Breast epithelium (tissue), 4 donors: ENCODE data around the gene BCAS3. TPM values are rescaled to one million over a fixed set of nuclear protein-coding genes. Genes with fewer than 3 reads are reported as not detected.
"Not testable (repeated sequence)": the region's sequence is repeated elsewhere in the genome, so short reads cannot be mapped to it uniquely, and the experiment has no call there.

Experiments used
- DNase-seq, 2 donors: peaks; one replicate each; pipeline ENCODE4 v3.0.0-alpha.2; 2019; ENCODE audit warnings: low spot score in 2 of 2
- H3K27ac ChIP-seq, 2 donors: fragments of 200-600 bp; sonication (generic) in 1 of 2; one replicate each; pipeline ENCODE4 v1.5.1; 2016 to 2019; ENCODE audit warnings: mild to moderate bottlenecking in 1 of 2
- H3K27me3 ChIP-seq, 2 donors: fragments of 200-600 bp; sonication (generic) in 1 of 2; one replicate each; pipeline versions ENCODE4 v1.5.1 to v1.6.0; 2017 to 2019; ENCODE audit warnings: control low read depth in 1 of 2, mild to moderate bottlenecking in 1 of 2
- H3K36me3 ChIP-seq: fragments of 200-600 bp; one replicate; pipeline ENCODE4 v1.5.1; 2019
- H3K4me1 ChIP-seq, 2 donors: fragments of 200-600 bp; sonication (generic); one replicate each; pipeline ENCODE4 v1.5.1; 2016 to 2019; ENCODE audit warnings: control low read depth in 1 of 2
- H3K4me3 ChIP-seq, 3 donors: fragments of 200-600 bp; sonication (generic); 1 replicate in 2 of 3; 2 replicates in 1 of 3; pipeline ENCODE4 v1.5.1; 2016 to 2019; ENCODE audit warnings: mild to moderate bottlenecking in 3 of 3, moderate library complexity in 2 of 3
- H3K9me3 ChIP-seq, 2 donors: fragments of 200-600 bp; sonication (generic) in 1 of 2; one replicate each; pipeline ENCODE4 v1.5.1; 2016 to 2019; ENCODE audit warnings: control low read depth in 1 of 2
- POLR2A ChIP-seq: fragments of 450-650 bp; IDR thresholded peaks from one replicate; pipeline ENCODE4 v1.6.1; 2016; ENCODE audit warnings: antibody characterized with exemption, mild to moderate bottlenecking, moderate library complexity
- POLR2AphosphoS5 ChIP-seq, 3 donors: sonication (generic); formaldehyde crosslinking; IDR thresholded peaks; one replicate each; pipeline ENCODE4 v1.6.1; 2017; ENCODE audit warnings: antibody characterized with exemption in 3 of 3
- intact Hi-C: fragments of 100-400 bp; cut with DNase I; formaldehyde crosslinking; loops from one replicate; pipeline ENCODE4 v1.15.1; 2023; ENCODE audit warnings: low total_unique reads
- total RNA-seq, 3 donors: library from RNA; depleted of rRNA; stranded (reverse); fragments of >200 nt; gene quantifications; one replicate each; pipeline ENCODE4 v1.1.0, GENCODE V29; 2016
- TF ChIP-seq, protein P1 (sequence below), 3 donors: fragments of 450-650 bp; IDR thresholded peaks; one replicate each; pipeline ENCODE4 v1.5.1; 2016 to 2017; ENCODE audit warnings: antibody characterized with exemption in 3 of 3, mild to moderate bottlenecking in 3 of 3, moderate library complexity in 3 of 3

The BCAS3 gene
- total RNA-seq, 3 donors from 2014 or later = 30.8 to 47.9 (median 31.2) TPM

DNA sequence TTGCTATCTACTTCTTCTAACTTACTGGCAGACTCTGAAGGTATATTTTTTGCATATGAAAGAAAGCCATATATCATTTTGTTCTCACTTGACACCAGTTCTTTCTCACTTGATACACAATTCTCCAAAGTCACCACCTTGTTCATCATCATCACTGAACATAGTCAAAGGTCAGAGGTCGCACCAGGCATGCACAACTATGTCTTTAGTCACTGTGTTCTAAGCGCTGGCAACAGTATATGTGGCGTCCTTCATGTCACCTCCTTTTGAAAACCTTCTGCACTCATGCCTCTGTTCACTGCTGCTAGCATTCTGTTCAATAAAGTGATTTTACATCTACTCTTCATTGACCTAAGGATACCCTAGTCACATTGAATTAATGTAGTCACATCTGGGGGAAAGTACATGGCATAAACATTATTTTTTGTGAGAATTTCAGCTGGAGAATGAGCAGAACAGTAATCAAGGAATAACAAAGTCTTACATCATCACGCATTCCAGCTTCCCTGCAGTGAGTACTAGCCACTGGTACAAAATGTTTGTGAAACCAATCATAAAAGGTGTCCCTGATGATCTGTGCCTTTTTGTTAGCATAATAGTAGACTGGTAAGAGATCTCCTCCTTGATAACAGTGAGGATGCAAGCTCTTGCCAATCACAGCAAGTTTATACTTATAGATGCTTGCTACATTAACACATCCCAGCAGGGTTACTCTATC lies 754.1 kb downstream of the BCAS3 start:
- Histone ChIP-seq H3K27ac (no peak overlapping the region), H3K36me3 (no peaks in the 10 kb centered on the region), H3K9me3 (peaks cover 0 to 15% of the 10 kb centered on the region in 2 donors), H3K4me1 (no peaks in the 10 kb centered on the region), H3K4me3 (no peak overlapping the region), H3K27me3 (no peaks in the 10 kb centered on the region)
- DNase-seq = no peak
- no peak for TF ChIP-seq POLR2AphosphoS5 (IDR thresholded peaks at IDR 0.05)
- TF ChIP-seq, protein P1, sequence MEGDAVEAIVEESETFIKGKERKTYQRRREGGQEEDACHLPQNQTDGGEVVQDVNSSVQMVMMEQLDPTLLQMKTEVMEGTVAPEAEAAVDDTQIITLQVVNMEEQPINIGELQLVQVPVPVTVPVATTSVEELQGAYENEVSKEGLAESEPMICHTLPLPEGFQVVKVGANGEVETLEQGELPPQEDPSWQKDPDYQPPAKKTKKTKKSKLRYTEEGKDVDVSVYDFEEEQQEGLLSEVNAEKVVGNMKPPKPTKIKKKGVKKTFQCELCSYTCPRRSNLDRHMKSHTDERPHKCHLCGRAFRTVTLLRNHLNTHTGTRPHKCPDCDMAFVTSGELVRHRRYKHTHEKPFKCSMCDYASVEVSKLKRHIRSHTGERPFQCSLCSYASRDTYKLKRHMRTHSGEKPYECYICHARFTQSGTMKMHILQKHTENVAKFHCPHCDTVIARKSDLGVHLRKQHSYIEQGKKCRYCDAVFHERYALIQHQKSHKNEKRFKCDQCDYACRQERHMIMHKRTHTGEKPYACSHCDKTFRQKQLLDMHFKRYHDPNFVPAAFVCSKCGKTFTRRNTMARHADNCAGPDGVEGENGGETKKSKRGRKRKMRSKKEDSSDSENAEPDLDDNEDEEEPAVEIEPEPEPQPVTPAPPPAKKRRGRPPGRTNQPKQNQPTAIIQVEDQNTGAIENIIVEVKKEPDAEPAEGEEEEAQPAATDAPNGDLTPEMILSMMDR (IDR thresholded peaks at IDR 0.05) = no peak
- no peak for TF ChIP-seq POLR2A
- intact Hi-C loops = no loop called here

DNA sequence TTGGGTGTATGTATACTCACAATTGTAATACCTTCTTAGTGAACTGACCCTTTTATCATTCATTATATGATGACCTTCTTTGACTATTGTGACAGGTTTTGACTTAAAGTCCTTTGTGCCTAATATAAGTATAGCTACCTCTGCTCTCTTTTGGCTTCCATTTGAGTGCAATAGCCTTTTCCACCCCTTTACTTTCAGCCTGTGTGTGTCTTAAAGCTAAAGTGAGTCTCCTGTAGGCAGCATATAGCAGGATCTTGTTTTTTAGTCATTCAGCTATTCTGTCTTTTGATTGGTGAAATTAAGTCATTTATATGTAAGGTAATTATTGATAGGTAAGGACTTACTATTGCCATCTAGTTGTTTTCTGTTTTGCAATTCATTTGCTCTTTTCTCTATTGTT lies 758.6 kb downstream of the BCAS3 start:
- Histone ChIP-seq H3K4me3 (no peak overlapping the region), H3K4me1 (no peaks in the 10 kb centered on the region), H3K27ac (no peak overlapping the region), H3K27me3 (peaks cover 0 to 3% of the 10 kb centered on the region in 2 donors), H3K9me3 (peaks cover 0 to 27% of the 10 kb centered on the region in 2 donors), H3K36me3 (no peaks in the 10 kb centered on the region)
- TF ChIP-seq POLR2A (no peak), POLR2AphosphoS5 (IDR thresholded peaks at IDR 0.05) (no peak)
- TF ChIP-seq, protein P1 (IDR thresholded peaks at IDR 0.05) = no peak
- intact Hi-C loops = no loop called here
- DNase-seq = no peak

DNA sequence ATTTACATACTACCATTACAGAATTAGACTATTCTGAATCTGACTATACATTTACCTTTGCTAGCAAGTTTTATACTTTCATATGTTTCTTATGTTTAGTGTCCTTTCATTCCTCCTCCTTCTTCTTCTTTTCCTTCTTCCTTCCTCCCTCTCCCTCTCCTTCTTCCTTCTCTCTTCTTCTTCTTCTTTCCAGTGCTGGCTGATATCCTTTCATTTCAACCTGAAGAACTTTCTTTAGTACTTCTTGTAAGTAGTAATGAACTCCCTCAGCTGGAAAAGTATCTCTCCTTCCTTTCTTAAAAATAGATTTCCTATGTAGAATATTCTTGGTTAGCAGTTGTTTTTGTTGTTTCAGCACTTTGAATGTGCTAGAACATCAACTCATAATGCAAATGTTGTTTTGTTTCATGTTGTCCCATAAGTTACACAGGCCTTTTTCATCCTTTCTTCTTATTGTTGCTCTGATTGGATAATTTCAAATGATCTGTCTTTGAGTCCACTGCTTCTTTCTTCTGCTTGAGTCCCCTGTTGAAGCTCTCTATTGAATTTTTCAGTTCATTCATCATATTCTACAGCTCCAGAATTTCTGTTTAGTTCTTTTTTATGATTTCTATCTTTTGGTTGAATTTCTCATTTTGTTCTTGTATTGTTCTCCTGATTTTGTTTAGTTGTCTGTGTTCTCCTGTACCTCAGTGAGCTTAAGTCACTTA lies 759.5 kb downstream of the BCAS3 start:
- H3K27ac ChIP-seq = no peak overlapping the region
- H3K36me3 ChIP-seq = no peaks in the 10 kb centered on the region
- H3K4me3 ChIP-seq = no peak overlapping the region
- intact Hi-C loops = no loop called here
- H3K4me1 ChIP-seq = no peaks in the 10 kb centered on the region
- DNase-seq = no peak
- TF ChIP-seq, protein P1 (IDR thresholded peaks at IDR 0.05) = no peak
- TF ChIP-seq POLR2AphosphoS5 (IDR thresholded peaks at IDR 0.05) = no peak
- TF ChIP-seq POLR2A = no peak
- H3K27me3 ChIP-seq = peaks cover 0 to 4% of the 10 kb centered on the region in 2 donors
- H3K9me3 ChIP-seq = peaks cover 0 to 27% of the 10 kb centered on the region in 2 donors

DNA sequence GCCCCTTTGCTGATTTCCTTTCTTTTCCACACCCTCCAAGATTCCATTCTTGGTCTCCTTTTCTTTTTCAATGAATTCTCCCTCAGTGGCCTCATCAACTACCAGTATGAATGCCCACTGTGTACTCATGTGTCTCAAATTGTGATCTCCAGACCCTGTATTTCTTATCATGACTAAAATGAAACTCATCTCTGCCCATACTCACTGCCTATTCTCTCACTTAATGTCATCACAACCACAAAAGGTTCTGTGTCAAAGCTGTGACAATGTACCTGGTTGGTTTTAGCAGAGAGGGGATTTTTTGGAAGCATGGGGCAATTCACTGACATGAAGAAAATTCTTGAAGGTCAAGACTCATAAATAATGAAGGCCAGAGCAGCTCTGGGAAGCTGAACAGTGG lies 763.0 kb downstream of the BCAS3 start:
- Histone ChIP-seq H3K4me3 (no peak overlapping the region), H3K27me3 (peaks cover 0 to 4% of the 10 kb centered on the region in 2 donors), H3K27ac (no peak overlapping the region), H3K4me1 (no peaks in the 10 kb centered on the region), H3K9me3 (peaks cover 0 to 20% of the 10 kb centered on the region in 2 donors), H3K36me3 (no peaks in the 10 kb centered on the region)
- intact Hi-C loops = loop anchor here (10.0 kb wide), 1 partner anchor 1914 kb away; no protein-coding TSS in a partner anchor
- TF ChIP-seq POLR2AphosphoS5 (IDR thresholded peaks at IDR 0.05) (no peak), POLR2A (no peak)
- TF ChIP-seq, protein P1 (IDR thresholded peaks at IDR 0.05) = no peak
- DNase-seq = no peak

DNA sequence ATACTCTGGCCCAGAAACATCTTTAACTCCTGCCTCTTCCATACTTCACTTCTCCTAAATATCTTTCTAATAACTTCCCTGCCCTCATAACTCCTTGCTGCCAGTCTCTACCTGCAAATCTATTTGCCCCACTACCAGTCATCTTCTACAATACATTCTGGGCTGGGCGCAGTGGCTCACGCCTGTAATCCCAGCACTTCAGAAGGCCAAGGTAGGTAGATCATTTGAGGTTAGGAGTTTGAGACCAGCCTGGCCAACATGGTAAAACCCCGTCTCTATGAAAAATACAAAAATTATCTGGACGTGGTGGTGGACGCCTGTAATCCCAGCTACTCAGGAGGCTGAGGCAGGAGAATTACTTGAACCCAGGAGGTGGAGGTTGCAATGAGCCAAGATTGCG lies 763.9 kb downstream of the BCAS3 start:
- peaks cover 0 to 12% of the 10 kb centered on the region in 2 donors for H3K9me3 ChIP-seq
- DNase-seq, H3K4me3 ChIP-seq, H3K4me1 ChIP-seq, H3K27me3 ChIP-seq, H3K27ac ChIP-seq, H3K36me3 ChIP-seq: not testable (repeated sequence)
- intact Hi-C loops = loop anchor here (10.0 kb wide), 1 partner anchor 1913 kb away; no protein-coding TSS in a partner anchor
